GM19043 (cell line): ENCODE measurements around the gene ZIC5.
"Not testable (repeated sequence)": the region's sequence is repeated elsewhere in the genome, so short reads cannot be mapped to it uniquely, and the experiment has no call there.

Experiments
- ATAC-seq: cut with Tn5 transposase; IDR thresholded peaks from one replicate; pipeline ENCODE4 v1.9.1; 2021; ENCODE audit warnings: low read depth; ENCODE audit not compliant: unreplicated experiment

ZIC5 gene

DNA sequence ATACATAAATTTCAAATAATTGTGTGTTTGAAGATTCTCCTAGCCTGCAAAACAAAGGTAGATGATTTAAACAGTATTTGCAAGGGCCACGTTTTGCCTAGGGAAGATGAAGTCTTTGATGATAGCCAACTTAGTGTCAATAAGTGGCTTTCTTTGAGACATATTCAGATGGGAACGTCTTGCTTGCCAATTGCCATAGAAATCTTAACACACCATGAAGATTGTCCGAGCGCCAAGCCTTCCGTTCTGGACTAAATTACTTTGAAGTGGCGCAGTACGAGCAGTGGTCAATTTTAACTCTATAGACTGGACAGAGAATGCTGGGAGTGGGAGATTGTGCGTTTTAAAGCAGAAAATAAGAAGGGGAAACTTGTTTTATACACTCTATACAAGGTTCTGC, 9.9 kb downstream of the ZIC5 start:
- ATAC-seq: no peak

DNA sequence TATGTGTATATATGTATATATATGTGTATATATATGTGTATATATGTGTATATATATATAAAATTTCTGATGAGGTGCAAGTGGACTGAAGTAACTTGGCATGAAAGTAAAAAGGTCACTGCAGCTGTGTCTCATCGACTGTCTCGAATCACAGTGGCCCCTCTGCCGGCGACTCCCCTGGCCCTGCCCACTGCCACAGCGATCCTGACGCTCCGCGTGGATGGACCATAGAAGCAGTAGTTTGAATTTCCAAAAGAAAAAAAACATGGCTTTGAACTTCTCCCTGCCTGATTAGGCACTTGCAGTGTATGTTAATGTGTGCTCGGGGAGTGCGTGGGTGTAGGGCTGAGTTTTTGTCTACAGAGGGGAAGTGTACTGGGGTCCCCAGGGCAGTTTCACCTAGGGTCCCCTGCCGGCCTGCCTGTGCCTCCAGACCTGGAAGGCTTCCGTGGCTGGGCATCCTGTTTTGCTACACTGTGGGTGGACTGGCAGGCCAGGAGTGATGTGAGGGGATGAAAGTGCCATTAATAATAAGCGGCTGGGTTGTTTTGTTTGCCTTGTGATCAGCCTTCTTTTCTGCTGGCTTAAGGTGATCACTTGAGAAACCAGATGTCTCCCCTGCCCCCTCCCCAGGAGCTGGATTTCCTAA, 10.8 kb downstream of the ZIC5 start:
- no peak for ATAC-seq

DNA sequence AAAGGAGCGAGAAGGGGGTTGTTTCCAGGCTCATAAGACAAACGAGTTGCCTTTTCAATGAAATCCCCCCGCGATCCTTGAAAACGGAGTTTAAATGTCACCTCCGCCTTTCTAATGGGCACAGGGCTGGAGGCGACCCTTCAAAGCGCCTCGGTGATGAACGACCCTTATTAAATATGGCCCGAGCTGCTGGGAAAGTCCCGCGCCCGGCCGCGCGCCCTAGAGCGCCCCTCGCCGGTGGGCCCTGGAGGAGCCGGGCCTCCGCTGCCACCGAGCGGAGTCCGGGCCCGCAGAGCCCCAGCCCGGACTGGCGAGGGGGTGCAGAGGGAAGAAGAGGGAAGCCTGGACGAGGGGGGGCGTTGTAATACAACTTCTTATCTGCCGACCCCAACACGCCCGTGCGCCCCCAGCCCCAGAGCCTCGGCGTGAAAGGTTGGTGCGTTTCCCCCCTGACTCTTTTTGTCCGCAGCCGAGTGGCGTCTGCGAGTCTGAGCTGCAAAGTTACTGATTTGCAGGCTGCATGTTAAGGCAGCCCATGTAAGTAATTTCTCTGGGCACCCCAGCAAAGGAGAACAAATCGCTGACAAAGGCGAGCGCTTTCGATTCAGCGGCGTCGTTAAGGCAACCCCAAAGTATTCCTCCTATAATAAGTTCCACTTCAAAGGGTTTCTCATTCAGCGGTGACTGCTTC, 11.9 kb downstream of the ZIC5 start:
- no peak for ATAC-seq

DNA sequence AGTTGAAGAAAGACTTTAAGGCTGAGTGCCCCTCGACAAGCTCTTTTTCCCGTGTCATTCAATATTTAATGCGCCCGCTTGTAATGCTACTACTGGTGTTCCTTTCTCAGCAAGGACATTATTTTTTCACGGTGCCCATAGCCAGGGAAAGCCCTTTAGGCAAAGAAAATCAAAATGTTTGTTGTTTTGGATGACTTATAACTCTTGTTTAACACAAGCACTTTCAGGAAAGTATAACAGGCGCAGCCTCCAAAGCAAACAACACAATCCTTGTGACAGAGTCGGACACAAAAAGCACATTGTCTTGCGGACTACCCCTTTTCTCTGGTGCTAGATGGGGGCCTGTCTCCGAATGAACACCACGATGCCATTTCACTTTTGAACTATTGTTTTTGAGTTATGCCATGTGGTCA, 12.4 kb downstream of the ZIC5 start:
- no peak for ATAC-seq

DNA sequence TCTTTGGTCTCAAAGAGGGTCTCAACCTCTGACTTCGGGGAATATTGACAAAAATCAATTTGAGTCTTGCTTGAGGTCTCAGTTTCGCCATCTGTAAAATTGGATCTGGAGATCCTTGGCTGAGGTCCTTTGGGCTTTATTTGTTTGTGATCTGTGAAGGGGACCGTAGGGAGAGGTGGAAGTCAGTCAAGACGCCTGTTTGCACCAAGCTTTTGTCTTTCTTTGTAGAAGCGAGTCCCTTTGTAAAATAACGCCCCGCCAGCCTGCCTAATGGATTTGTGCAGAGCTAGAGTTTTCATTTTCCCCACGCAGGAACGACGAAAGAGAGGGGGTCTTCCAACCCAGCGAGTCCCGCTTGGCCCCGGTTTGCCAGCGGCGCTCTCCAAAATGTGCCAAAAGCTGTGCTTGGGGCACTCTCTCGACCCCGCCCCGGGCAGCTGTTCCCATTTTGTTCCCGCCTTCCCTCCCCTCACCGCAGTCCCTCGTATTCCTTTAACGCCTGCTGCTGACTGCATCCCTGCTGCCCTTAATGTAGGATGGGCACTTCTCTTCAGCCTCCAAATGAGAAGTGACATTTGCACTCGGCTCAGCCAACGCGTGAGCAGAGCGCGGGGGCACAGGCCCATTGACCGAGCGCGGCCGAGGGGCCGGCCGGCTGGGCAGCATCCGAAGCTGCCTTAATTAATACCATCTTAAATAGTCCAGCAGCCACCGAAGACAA, 13.0 kb downstream of the ZIC5 start:
- no peak for ATAC-seq

DNA sequence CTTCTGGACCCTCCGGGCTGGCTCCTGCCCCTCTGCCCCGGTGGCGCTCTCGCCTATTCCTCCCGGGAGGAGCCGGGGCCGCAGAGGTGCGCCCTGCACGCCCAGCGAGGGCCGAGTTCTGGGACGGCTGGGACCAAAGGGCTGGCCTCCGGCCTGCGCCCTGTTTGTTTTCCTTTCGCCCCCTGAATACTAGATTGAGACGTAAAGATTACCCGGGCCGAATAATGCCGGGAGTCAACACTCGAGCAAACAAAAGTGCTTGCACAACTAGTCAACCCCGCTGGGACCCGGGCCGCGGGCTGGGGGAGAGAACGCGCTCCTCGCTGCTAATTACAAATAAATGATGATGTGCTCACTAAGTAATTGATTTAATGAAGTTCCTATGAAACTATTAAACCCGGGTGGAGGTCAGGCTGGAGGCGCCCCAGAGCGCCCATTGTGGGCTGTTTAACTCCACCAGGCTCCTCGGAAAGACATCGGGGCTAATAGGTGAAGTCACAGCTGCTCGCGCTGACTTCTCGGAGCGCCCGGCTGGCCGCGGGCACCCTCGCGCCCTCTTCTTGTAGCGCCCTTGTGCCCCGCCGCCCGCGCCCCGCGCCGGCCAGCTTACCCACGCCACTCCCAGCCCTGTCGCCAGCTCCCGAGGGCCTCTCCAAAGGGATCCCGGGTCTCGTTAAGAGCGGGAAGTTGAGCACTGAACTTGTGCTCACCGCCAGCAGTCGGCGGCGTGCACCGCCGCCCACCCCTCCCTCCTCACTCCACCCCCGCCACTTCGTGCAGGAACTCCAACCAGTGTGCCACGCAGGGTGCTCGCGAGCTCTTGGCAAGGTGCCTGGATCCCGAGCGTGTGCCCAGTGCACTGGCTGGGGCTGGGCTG, 14.9 kb downstream of the ZIC5 start:
- ATAC-seq: no peak

DNA sequence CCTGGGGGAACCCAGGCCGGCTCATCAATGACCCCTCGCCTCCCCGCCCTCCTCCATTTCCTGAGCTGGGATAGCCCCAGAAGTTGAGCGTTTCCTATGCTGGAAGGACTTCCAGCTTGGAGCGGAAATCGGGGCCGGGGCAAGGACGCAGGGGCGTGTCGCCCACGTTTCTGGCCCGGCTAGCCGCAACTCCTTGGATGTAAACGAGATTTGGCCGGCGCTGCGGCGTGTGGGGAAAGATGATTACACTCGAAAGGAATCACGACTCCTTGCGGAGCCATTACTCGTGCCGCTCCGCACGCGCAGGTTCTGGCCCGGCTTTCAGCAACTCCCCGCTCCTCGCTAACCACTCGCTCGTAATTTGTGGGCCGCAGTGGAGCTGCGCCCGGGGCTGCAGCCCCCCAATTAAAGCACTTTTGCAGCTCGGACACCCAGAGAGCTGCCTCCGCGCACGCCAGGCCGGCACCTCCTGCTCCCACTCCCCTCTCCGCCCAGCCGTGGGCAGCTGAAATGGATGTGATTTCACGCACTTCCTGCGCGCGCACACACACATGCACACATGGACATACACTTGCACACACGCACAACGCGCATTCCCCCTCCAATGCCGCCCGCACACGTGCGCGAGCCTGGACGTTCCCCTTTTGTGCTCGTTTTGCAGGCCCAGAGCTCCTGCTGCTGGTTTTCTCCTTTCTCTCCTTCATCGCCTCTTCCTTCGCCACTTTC, 15.7 kb downstream of the ZIC5 start:
- no peak for ATAC-seq

DNA sequence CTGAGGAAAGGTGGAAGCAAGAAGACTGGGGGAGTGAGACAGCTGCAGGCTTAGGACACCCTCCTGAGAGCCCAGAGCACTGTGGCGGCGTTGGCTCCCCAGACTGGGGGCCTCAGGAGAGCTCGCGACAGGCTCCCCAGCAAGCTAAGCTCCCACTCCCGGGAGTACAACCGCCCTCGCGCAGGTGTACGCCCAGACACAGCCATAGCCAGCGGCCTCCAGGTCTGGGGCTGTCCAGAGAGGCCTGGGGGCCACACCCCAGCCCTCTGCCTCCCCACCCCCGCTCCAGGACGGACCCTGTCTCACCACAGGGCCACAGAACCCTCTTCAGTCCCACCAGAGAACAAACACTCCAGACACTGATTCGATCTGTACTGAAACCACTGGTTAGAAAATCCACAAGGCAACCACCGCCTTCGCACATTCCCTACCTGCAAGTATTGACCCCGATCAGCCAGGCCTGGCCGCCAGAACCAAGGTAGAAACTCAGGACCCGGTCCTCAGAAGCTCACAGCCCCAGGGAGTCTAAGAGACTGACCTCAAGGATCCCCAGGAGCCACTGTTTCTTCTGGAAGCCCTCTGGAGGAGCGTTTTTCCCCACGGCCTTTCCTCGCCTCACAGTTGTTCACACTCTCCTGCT, 16.3 kb downstream of the ZIC5 start:
- no peak for ATAC-seq

DNA sequence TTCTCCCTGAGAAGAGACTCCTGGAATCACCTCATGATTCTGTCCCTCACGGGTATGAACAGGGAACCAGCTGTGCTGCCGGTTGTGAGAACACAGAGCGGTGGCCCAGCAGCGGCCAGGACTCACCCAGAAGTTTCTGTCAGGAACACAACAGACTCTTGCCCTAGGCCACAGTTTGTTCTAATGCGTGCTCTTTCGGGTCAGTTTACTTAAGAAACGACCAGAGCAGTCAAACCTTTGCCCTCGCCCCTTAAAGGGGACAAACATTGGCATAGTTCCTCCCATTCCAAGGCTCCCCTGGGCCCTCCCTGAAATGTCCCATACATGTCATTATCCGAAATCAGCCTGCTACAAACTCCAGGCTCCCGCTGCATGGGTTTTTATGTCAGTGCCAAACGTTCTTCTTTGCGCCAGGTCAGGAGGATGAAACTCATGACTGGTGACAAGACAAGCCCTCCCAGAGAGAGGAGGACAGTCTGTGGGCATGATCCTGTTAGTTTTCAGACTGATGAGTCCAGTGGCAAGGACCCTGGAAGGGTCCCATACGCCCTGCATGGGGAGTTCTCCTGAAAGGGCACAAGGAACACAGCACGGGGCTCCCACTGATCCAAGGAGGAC, 18.3 kb downstream of the ZIC5 start:
- ATAC-seq: no peak

DNA sequence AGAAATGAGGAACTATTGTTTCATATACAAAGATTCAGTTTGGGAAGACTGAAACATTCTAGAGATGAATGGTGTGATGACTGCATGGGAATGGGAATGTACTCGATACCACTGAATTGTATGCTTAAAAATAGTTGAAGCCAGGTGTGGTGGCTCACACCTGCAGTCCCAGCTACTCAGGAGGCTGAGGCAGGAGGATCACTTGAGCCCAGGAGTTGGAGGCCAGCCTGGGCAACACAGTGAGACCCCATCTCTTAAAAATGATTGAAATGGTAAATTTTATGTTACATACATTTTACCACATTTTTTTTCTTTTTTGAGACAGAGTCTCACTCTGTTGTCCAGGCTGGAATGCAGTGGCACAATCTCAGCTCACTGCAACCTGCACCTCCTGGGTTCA, 19.9 kb downstream of the ZIC5 start:
- ATAC-seq: not testable (repeated sequence)

DNA sequence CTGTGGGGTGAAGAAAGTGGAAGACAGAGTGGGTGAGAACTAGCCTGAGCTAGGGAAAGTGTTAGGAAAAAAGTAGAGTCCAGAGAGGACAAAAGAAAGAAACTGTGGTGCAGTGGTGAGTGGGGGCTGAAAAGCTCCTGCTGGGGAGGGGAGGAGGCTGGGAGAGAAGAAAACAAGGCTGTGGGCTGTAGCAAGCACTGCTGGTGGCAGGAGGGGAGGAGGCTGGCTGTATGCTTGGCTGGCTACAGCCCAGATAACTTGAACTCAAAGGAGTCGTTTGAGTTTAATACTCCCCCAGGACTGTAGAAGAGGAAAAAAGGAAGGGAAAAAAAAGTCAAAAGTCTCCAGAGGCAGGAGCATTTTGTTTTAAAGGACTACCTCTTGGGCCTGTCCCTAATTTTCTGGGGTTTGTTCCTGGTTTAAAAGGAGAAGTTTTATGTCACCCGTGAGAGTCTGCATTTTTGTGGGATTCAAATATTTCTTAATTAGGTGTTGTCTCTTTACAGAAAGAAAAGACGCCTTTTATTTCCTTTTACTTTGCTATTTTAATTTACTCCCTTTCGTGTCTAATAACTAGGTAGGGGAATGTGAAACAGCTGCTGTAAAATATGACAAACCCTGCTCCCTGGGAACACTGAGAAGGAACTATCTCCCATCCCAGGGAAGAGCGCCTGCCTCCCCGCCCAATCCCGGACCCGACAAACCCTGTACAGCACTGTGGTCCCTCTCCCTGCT, 21.7 kb downstream of the ZIC5 start:
- no peak for ATAC-seq

DNA sequence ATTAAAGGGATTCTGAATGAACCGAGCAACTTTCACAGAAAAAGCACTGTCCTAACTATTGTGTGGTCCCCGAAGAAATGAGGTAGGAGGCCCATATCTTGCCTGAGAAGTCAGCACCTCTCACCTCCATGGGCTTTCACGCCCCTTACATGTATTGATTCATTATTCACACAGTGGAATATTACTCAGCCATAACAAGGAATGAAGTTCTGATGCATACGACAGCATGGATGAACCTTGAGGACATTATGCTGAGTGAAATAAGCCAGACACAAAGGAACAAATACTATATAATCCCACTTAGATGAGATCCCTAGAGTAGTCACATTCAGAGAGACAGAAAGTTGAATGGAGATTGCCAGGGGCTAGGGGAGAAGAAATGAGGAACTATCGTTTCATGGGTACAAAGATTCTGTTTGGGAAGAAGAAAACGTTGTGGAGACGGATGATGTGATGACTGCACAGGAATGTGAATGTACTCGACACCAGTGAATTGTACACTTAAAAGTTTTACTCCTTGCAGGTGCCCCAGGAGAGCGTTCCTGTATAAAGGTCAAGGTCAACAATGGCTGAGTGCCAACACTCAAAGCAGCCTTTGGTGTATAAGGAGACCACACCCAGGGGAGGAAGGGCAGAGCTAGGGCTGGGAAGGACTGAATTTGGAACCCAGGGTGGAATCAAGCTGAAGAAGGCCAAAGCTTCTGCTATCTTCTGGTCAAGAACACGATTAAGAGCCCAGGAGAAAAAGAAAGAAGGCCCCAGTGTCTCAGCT, 22.5 kb downstream of the ZIC5 start:
- no peak for ATAC-seq

DNA sequence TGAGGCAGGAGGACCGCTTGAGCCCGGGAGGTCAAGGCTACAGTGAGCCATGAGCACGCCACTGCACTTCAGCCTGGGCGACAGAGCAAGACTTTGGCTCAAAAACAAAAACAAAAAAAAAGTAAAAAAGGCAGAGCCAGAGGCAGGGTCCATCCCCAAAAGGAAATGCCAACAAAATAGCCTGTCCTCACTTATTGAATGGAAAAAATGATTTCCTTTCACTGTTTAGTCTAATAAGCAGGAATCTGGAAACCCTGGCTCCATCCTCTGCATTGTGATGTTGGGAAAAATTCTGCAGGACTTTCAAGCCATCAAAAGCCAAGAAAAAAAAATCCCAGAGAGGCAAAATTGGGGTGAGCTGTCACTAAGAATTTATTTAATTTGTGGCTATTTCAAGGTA, 23.2 kb downstream of the ZIC5 start:
- no peak for ATAC-seq

DNA sequence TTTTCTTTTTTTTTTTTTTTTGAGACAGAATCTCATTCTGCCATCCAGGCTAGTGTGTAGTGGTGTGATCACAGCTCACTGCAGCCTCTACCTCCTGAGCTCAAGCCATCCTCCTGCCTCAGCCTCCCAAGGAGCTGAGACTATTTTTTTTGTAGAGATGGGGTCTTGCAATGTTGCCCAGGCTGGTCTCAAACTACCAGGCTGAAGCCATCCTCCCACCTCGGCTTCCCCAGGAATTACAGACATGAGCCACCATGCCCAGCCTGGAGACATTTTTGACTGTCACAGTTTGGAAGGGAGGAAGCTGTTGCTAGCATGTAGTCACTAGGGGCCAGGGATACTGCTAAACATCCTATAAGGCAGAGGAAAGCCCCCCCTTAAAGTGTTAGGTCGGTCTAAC, 23.9 kb downstream of the ZIC5 start:
- no peak for ATAC-seq

DNA sequence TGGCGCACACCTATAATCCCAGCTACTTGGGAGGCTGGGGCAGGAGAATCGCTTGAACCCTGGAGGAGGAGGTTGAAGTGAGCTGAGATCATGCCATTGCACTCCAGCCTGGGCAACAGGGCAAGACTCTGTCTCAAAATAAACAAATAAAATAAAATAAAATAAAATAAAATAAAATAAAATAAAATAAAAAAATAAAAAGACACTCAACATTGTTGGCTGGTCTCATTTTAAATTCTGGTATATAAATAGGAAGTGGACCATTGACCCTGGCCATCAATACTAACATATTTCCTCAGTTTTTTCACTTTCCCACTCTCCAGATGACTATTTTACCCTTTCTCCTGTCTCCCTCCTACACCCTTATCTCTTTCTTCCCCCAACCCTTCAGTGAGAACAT, 26.1 kb downstream of the ZIC5 start:
- not testable (repeated sequence) for ATAC-seq

DNA sequence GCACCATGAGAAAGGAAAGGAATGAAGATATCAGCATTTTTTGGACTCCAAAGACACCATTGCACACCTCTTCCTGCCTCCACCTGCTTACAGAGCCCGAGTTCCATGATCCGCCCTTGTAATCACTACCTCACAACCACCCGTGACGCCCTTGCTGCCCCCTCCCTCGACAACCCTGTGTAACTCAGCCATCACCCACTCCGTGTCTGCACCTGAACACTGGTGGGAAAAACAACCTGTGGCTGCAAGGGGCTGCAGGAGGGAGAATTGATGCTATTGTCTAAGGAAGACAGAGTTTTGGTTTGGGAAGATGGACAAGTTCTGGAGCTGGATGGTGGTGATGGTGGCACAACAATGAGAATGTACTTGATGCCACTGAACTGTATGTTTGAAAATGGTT, 27.0 kb downstream of the ZIC5 start:
- ATAC-seq: no peak

DNA sequence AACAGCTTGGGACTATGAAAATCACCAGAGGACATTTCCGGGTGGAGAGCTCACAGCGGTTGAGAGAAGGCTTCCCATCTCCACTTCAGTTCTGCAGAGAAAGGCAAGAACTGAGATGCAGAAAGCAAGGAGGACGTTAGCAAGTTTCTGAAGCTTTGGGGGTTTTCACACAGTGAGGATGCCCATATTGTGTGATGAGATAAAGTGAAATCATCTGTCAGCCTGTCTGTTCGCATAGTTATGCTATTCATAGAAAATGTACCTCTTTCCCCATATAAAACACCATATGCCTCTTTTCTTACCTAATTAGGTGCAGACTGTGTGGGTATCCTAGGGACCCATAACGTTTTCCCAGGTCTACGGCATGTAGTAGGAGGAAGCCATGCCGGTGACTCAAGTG, 27.5 kb downstream of the ZIC5 start:
- no peak for ATAC-seq

DNA sequence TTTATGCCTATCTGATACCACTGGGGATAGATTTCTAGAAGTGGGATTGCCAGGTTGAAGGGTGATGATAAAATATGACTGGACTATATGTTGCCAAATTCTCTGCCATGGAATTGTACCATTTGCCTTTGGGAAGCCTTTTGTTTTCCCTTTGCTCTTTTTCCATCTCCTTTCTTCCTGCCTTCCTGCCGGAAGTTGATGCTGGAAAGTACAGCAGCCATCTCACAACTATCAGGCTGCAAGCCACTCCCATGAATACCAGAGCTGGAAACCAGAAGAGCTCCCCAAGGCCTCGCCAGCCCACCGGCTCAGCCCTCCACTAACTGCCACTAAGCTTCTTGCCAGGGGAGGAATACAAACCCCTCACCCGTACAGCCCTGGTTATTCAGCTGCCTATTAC, 29.7 kb downstream of the ZIC5 start:
- no peak for ATAC-seq
